HepG2 (cell line): Measurements from ENCODE around the gene ASMT. TPM values are rescaled to one million over a fixed set of nuclear protein-coding genes. Genes with fewer than 3 reads are reported as not detected.

ENCODE experiments used
- ATAC-seq: fragments of 200-7000 bp; cut with Tn5 transposase; 3 replicates; pipeline ENCODE4 v1.9.1; 2020; ENCODE audit warnings: mild to moderate bottlenecking, moderate library complexity
- BruUV-seq: library from RNA; stranded (reverse); fragments of 400-500 nt; replicated peaks from 2 replicates; lab custom pipeline; 2021; lab: Mats Ljungman, UMichigan
- CTCF ChIA-PET: fragments of 300-600 bp; formaldehyde crosslinking; extraction: SDS; loops from one replicate; lab custom pipeline; 2021; ENCODE audit warnings: low total read pairs, inconsistent platforms, low intra/inter-chr PET ratio; lab: Yijun Ruan, JAX
- POLR2A ChIA-PET: fragments of 350-600 bp; sonication (Branson Sonifier 250); formaldehyde crosslinking; loops from one replicate; lab custom pipeline; 2020; ENCODE audit warnings: antibody characterized with exemption, inconsistent platforms; lab: Yijun Ruan, JAX
- DNase-seq: peaks from one replicate; pipeline ENCODE4 v3.0.0-alpha.2; 2015; ENCODE audit warnings: low spot score
- FAIRE-seq: peaks from 3 replicates; lab custom pipeline; 2011; peaks lifted over from hg19 to GRCh38; lab: Jason Lieb, UNC
- H2AFZ ChIP-seq: one replicate; pipeline ENCODE4 v1.6.1; 2011; ENCODE audit warnings: low read length, inconsistent platforms
- H3K27ac ChIP-seq: fragments of 300-600 bp; 3 replicates; pipeline ENCODE4 v1.8.0; 2011; ENCODE audit warnings: mixed run types, mild to moderate bottlenecking, mixed read lengths, low read length, inconsistent platforms; ENCODE audit not compliant: insufficient read depth; ENCODE audit errors: extremely low read length
- H3K27me3 ChIP-seq, 2 experiments: fragments of 200-600 bp in 1 of 2; 2 replicates in 1 of 2; 3 replicates in 1 of 2; pipeline versions ENCODE4 v1.6.0 to v1.8.0; 2011; ENCODE audit warnings: low read length in 2 of 2, mild to moderate bottlenecking in 2 of 2, moderate library complexity in 2 of 2, inconsistent platforms in 1 of 2; ENCODE audit not compliant: insufficient read depth in 2 of 2, control insufficient read depth in 1 of 2
- H3K36me3 ChIP-seq, 2 experiments: fragments of 200-600 bp in 1 of 2; replicated peaks in 1 of 2; 2 replicates in 1 of 2; 3 replicates in 1 of 2; pipeline versions ENCODE4 v1.5.1 to v1.8.0; 2011; ENCODE audit warnings: low read length in 2 of 2, inconsistent platforms in 1 of 2; ENCODE audit not compliant: insufficient read depth in 2 of 2, control insufficient read depth in 1 of 2
- H3K4me1 ChIP-seq: 2 replicates; pipeline ENCODE4 v1.5.1; 2012; ENCODE audit warnings: low read length, inconsistent platforms; ENCODE audit not compliant: insufficient read depth
- H3K4me2 ChIP-seq: 2 replicates; pipeline ENCODE4 v1.6.0; 2011; ENCODE audit warnings: low read depth, low read length, inconsistent platforms
- H3K4me3 ChIP-seq, 3 experiments: fragments of 200-600 bp in 1 of 3; sonication (generic), shearing (Covaris generic) in 1 of 3; replicated peaks in 1 of 3; 2 replicates each; pipeline ENCODE4 v1.5.1; 2011 to 2016; ENCODE audit warnings: low read length in 3 of 3, inconsistent platforms in 2 of 3, low read depth in 2 of 3, mild to moderate bottlenecking in 2 of 3, control low read depth in 1 of 3, mixed read lengths in 1 of 3; ENCODE audit not compliant: insufficient read depth in 1 of 3
- H3K79me2 ChIP-seq: one replicate; pipeline ENCODE4 v1.6.1; 2011; ENCODE audit warnings: low read length, inconsistent platforms; ENCODE audit not compliant: insufficient read depth
- H3K9ac ChIP-seq: 2 replicates; pipeline ENCODE4 v1.6.0; 2011; ENCODE audit warnings: mild to moderate bottlenecking, low read depth, low read length, inconsistent platforms; ENCODE audit not compliant: insufficient read depth
- H3K9me3 ChIP-seq: 2 replicates; pipeline ENCODE4 v1.5.1; 2012; ENCODE audit warnings: mild to moderate bottlenecking, low read length
- H4K20me1 ChIP-seq: 2 replicates; pipeline ENCODE4 v1.6.0; 2011; ENCODE audit warnings: inconsistent platforms, mild to moderate bottlenecking, low read length, moderate library complexity; ENCODE audit not compliant: insufficient read depth
- CBX2 ChIP-seq, 2 experiments: fragments of 200-600 bp in 1 of 2; sonication (generic); formaldehyde crosslinking in 1 of 2; IDR thresholded peaks; 2 replicates each; pipeline versions ENCODE4 v1.7.0 to v1.8.1; 2018 to 2022; ENCODE audit warnings: low read depth in 2 of 2, low read length in 1 of 2, mild to moderate bottlenecking in 1 of 2, missing genetic modification reagents in 1 of 2
- GABPA ChIP-seq, 2 experiments: IDR thresholded peaks; 2 replicates each; pipeline ENCODE4 v1.6.1; 2011 to 2016; ENCODE audit warnings: low read depth in 2 of 2, low read length in 1 of 2, missing biosample characterization in 1 of 2, missing genetic modification characterization in 1 of 2
- MAZ ChIP-seq, 2 experiments: sonication (generic) in 1 of 2; formaldehyde crosslinking in 1 of 2; IDR thresholded peaks; 2 replicates each; pipeline versions ENCODE4 v1.5.0 to v1.6.1; 2012 to 2020; ENCODE audit warnings: low read depth in 2 of 2, mild to moderate bottlenecking in 2 of 2, borderline replicate concordance in 1 of 2, improper control_type of control experiment in 1 of 2, low read length in 1 of 2, missing genetic modification reagents in 1 of 2, moderate library complexity in 1 of 2
- NR2F1 ChIP-seq, 2 experiments: fragments of 450-650 bp in 1 of 2; formaldehyde crosslinking in 1 of 2; IDR thresholded peaks; 2 replicates each; pipeline versions ENCODE4 v1.5.0 to v1.6.1; 2016 to 2020; ENCODE audit warnings: mild to moderate bottlenecking in 1 of 2, missing compliant biosample characterization in 1 of 2, missing genetic modification reagents in 1 of 2, moderate library complexity in 1 of 2
- SALL2 ChIP-seq: sonication (generic); formaldehyde crosslinking; IDR thresholded peaks from 2 replicates; pipeline ENCODE4 v1.8.1; 2023; ENCODE audit warnings: mild to moderate bottlenecking, missing genetic modification reagents, inconsistent platforms
- SMARCC2 ChIP-seq: fragments of 450-650 bp; IDR thresholded peaks from 2 replicates; pipeline ENCODE4 v1.6.1; 2017; ENCODE audit warnings: antibody characterized with exemption, mild to moderate bottlenecking
- SMYD3 ChIP-seq: sonication (generic); formaldehyde crosslinking; IDR thresholded peaks from 2 replicates; pipeline ENCODE4 v1.8.1; 2023; ENCODE audit warnings: mild to moderate bottlenecking, missing genetic modification reagents
- SP5 ChIP-seq: IDR thresholded peaks from 2 replicates; pipeline ENCODE4 v1.6.1; 2016; ENCODE audit warnings: low read depth, borderline replicate concordance
- YEATS4 ChIP-seq: sonication (generic); formaldehyde crosslinking; IDR thresholded peaks from 2 replicates; pipeline ENCODE4 v1.4.0; 2020; ENCODE audit warnings: missing genetic modification reagents, borderline replicate concordance
- ZFY ChIP-seq: sonication (generic); formaldehyde crosslinking; IDR thresholded peaks from 2 replicates; pipeline ENCODE4 v1.4.0; 2020; ENCODE audit warnings: missing genetic modification reagents
- ZNF234 ChIP-seq: sonication (generic); formaldehyde crosslinking; conservative IDR thresholded peaks from 2 replicates; pipeline ENCODE4 v1.5.1; 2020; ENCODE audit warnings: mild to moderate bottlenecking, missing genetic modification reagents
- ZNF251 ChIP-seq: sonication (generic); formaldehyde crosslinking; IDR thresholded peaks from 2 replicates; pipeline ENCODE4 v1.9.0; 2021; ENCODE audit warnings: mild to moderate bottlenecking, missing genetic modification reagents
- ZNF350 ChIP-seq: sonication (generic); formaldehyde crosslinking; IDR thresholded peaks from 2 replicates; pipeline ENCODE4 v1.4.0; 2020; ENCODE audit warnings: mild to moderate bottlenecking, low read depth, missing genetic modification reagents, borderline replicate concordance
- ZNF501 ChIP-seq: sonication (generic); formaldehyde crosslinking; IDR thresholded peaks from 2 replicates; pipeline ENCODE4 v1.5.1; 2020; ENCODE audit warnings: mild to moderate bottlenecking, moderate library complexity, missing genetic modification reagents
- ZNF572 ChIP-seq: sonication (generic); formaldehyde crosslinking; IDR thresholded peaks from 2 replicates; pipeline ENCODE4 v1.5.1; 2020; ENCODE audit warnings: mild to moderate bottlenecking, missing genetic modification reagents
- ZNF737 ChIP-seq: sonication (generic); formaldehyde crosslinking; IDR thresholded peaks from 2 replicates; pipeline ENCODE4 v1.5.0; 2020; ENCODE audit warnings: missing genetic modification reagents, mild to moderate bottlenecking, borderline replicate concordance
- ZNF768 ChIP-seq: sonication (generic); formaldehyde crosslinking; IDR thresholded peaks from 2 replicates; pipeline ENCODE4 v1.4.0; 2020; ENCODE audit warnings: missing genetic modification reagents
- ZNF883 ChIP-seq: sonication (generic); formaldehyde crosslinking; IDR thresholded peaks from 2 replicates; pipeline ENCODE4 v1.5.1; 2020; ENCODE audit warnings: mild to moderate bottlenecking, missing genetic modification reagents; ENCODE audit errors: not compliant biosample characterization
- WGBS: methylation state at CpG from one replicate; pipeline ENCODE4 v1.1.6; 2017; ENCODE audit warnings: low lambda C conversion rate; 5-methylcytosine and 5-hydroxymethylcytosine counted together
- in situ Hi-C: cut with HindIII; loops from 2 replicates; pipeline ENCODE4 v1.10.0; 2017; ENCODE audit warnings: low pct_unique_long_range_greater_than_20kb; ENCODE audit not compliant: extremely low pct_ligation_motif_present
- intact Hi-C: fragments of 100-400 bp; cut with micrococcal nuclease; formaldehyde crosslinking; loops from one replicate; pipeline ENCODE4 v1.10.0; 2022; ENCODE audit not compliant: unreplicated experiment
- polyA plus RNA-seq, 8 experiments: library from polyadenylated mRNA; depleted of rRNA in 3 of 8; stranded (reverse) in 7 of 8; unstranded in 1 of 8; fragments of >200 nt; fragmentation: Illumina TruSeq in 4 of 8; extraction: Trizol in 4 of 8; gene quantifications; 2 replicates each; pipeline versions ENCODE4 v1.2.1 to v1.2.3, GENCODE V29; 2011 to 2016; ENCODE audit warnings: low read depth in 4 of 8, missing spikeins in 1 of 8, mixed read lengths in 1 of 8; ENCODE audit not compliant: insufficient read depth in 1 of 8
- total RNA-seq, 5 experiments: library from RNA; depleted of rRNA; stranded (reverse); fragments of >200 nt; fragmentation: Illumina TruSeq; extraction: Trizol; gene quantifications; 2 replicates each; pipeline ENCODE4 v1.2.3, GENCODE V29; 2016; ENCODE audit warnings: low read depth in 1 of 5
- TF ChIP-seq, protein P1 (sequence below): sonication (generic); formaldehyde crosslinking; IDR thresholded peaks from 2 replicates; pipeline ENCODE4 v1.5.0; 2020; ENCODE audit warnings: mild to moderate bottlenecking, missing genetic modification reagents, borderline replicate concordance

The ASMT gene
- total and polyA plus RNA-seq, 2 of the 13 experiments (the other 11 are each of a cell fraction or from before 2014, with no cell fraction given) = 0.04 TPM; not detected in 1

DNA sequence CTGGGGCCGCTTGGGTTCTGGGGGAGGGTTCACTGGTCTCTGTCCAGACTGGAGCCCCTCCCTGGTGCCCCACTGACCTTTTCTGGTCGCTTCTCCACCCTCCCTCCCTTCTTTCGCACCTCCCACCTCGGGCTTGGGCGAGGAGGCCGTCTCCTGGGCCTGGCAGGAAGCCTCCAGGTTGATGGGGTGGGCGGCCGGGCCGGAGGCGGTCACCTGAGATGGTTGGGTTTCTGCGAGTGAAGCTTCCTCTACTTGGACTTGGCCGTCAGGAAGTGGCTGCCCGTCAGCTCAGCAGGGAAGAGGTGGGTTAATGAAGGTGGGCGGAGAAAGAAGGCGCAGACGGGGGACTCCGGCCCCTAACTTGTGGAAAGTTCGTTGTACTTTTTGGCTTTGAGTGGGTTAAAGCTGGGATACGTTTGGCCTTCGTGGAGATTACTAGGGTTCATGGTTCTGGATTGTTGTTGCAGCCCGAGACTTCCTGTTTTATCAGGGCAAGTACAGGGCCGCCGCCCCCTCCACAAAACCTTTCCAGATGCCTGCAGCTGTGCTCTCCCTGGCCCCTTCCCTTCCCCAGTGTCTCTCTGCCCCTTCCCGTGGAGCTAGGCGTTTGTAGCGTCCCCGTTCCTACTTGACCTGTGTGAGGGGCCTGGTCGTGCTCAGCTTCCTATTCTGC lies 22.3 kb upstream of the ASMT start:
- Histone ChIP-seq H3K79me2 (peaks cover 41% of the 10 kb centered on the region), H3K27ac (peak overlapping the region; percentile 78), H2AFZ (no peak overlapping the region), H3K9me3 (no peaks in the 10 kb centered on the region), H3K4me1 (peaks cover 23% of the 10 kb centered on the region), H4K20me1 (peaks cover 33% of the 10 kb centered on the region; the same call in 1 of the 2 replicates), H3K4me2 (peak overlapping the region; percentile 94), H3K4me3 (peak overlapping the region; percentile 93 to 100 (median 99)), H3K27me3 (no peaks in the 10 kb centered on the region; a peak in 1 of 5 replicates), H3K9ac (peak overlapping the region; percentile 95), H3K36me3 (peaks cover 18 to 40% of the 10 kb centered on the region in 2 experiments)
- peak; percentile 58 for ATAC-seq
- intact Hi-C loops = no loop called here
- no TSS peak for BruUV-seq
- in situ Hi-C loops = no loop called here
- ChIA-PET POLR2A (no interaction called here), CTCF (no interaction called here)
- DNase-seq = peak; percentile 25
- 7% methylated on average over 18 of the region's 28 CpGs for WGBS
- FAIRE-seq = no peak
- TF ChIP-seq ZNF572 (CRISPR knock-in tag) (no peak), ZNF350 (peak; percentile 38; the same call in 1 of the 2 replicates), SMARCC2 (no peak), ZNF251 (CRISPR knock-in tag) (no peak), SALL2 (CRISPR knock-in tag) (no peak), ZNF768 (CRISPR knock-in tag) (no peak), ZNF501 (CRISPR knock-in tag) (peak; percentile 46; the same call in 1 of the 2 replicates), NR2F1 (CRISPR knock-in tag; IDR thresholded peaks at IDR 0.05) (peak in 1 of 2 experiments; percentile 25; a peak in 1 of 4 replicates), ZNF883 (peak; percentile 11), ZFY (peak; percentile 65), GABPA (IDR thresholded peaks at IDR 0.05; ENCODE audit: low read depth, low read length) (no peak), GABPA (CRISPR knock-in tag; IDR thresholded peaks at IDR 0.05; ENCODE audit: low read depth) (peak; percentile 37), ZNF737 (CRISPR knock-in tag) (no peak), YEATS4 (CRISPR knock-in tag) (0 out of 2 replicates have a peak, but pooled peaks have one; percentile 19), MAZ (IDR thresholded peaks at IDR 0.05; ENCODE audit: borderline replicate concordance, low read depth, low read length) (peak; percentile 11; the same call in 1 of the 2 replicates), MAZ (CRISPR knock-in tag; IDR thresholded peaks at IDR 0.05; ENCODE audit: low read depth) (no peak), CBX2 (IDR thresholded peaks at IDR 0.05; ENCODE audit: low read depth, low read length) (no peak), CBX2 (CRISPR knock-in tag; IDR thresholded peaks at IDR 0.05; ENCODE audit: low read depth) (no peak), SP5 (CRISPR knock-in tag) (peak; percentile 19; the same call in 1 of the 2 replicates), SMYD3 (CRISPR knock-in tag) (no peak), ZNF234 (CRISPR knock-in tag) (no peak)
- TF ChIP-seq, protein P1, sequence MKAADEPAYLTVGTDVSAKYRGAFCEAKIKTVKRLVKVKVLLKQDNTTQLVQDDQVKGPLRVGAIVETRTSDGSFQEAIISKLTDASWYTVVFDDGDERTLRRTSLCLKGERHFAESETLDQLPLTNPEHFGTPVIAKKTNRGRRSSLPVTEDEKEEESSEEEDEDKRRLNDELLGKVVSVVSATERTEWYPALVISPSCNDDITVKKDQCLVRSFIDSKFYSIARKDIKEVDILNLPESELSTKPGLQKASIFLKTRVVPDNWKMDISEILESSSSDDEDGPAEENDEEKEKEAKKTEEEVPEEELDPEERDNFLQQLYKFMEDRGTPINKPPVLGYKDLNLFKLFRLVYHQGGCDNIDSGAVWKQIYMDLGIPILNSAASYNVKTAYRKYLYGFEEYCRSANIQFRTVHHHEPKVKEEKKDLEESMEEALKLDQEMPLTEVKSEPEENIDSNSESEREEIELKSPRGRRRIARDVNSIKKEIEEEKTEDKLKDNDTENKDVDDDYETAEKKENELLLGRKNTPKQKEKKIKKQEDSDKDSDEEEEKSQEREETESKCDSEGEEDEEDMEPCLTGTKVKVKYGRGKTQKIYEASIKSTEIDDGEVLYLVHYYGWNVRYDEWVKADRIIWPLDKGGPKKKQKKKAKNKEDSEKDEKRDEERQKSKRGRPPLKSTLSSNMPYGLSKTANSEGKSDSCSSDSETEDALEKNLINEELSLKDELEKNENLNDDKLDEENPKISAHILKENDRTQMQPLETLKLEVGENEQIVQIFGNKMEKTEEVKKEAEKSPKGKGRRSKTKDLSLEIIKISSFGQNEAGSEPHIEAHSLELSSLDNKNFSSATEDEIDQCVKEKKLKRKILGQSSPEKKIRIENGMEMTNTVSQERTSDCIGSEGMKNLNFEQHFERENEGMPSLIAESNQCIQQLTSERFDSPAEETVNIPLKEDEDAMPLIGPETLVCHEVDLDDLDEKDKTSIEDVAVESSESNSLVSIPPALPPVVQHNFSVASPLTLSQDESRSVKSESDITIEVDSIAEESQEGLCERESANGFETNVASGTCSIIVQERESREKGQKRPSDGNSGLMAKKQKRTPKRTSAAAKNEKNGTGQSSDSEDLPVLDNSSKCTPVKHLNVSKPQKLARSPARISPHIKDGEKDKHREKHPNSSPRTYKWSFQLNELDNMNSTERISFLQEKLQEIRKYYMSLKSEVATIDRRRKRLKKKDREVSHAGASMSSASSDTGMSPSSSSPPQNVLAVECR = peak; percentile 54; the same call in 1 of the 2 replicates
